ENCODE results near the gene IFI44.
A peak's percentile ranks its signal among the peaks of the same experiment; 100 is the strongest.

Gene IFI44

GRCh38 chr1:78702426-78702825 is 52.8 kb downstream of the IFI44 start (continued):
- TF ChIP-seq CREB5 (CRISPR knock-in tag; IDR thresholded peaks at IDR 0.05; ENCODE audit: low read depth) = no peak

DNA sequence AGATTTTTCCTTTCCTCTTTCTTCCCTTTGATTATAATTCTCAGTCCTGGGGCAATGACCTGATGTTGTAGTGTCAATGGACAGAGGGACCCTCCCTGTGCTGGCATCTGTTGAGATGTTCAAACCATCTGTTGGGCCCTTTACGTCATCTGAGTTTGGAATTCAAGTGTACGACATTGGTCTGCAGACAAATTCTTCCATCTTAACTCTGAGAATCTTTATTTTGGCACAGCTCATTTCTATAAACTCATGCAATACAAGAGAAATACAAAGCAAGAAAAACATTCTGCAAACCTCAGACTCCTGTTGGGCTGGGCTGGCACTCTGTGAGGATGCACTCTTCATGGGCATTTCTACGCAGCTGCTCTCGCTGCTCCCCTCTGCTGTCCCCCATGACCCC is 54.2 kb downstream of the IFI44 start:
- TF ChIP-seq, protein P1, sequence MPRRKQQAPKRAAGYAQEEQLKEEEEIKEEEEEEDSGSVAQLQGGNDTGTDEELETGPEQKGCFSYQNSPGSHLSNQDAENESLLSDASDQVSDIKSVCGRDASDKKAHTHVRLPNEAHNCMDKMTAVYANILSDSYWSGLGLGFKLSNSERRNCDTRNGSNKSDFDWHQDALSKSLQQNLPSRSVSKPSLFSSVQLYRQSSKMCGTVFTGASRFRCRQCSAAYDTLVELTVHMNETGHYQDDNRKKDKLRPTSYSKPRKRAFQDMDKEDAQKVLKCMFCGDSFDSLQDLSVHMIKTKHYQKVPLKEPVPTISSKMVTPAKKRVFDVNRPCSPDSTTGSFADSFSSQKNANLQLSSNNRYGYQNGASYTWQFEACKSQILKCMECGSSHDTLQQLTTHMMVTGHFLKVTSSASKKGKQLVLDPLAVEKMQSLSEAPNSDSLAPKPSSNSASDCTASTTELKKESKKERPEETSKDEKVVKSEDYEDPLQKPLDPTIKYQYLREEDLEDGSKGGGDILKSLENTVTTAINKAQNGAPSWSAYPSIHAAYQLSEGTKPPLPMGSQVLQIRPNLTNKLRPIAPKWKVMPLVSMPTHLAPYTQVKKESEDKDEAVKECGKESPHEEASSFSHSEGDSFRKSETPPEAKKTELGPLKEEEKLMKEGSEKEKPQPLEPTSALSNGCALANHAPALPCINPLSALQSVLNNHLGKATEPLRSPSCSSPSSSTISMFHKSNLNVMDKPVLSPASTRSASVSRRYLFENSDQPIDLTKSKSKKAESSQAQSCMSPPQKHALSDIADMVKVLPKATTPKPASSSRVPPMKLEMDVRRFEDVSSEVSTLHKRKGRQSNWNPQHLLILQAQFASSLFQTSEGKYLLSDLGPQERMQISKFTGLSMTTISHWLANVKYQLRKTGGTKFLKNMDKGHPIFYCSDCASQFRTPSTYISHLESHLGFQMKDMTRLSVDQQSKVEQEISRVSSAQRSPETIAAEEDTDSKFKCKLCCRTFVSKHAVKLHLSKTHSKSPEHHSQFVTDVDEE (CRISPR knock-in tag; IDR thresholded peaks at IDR 0.05) = no peak
- no peak for TF ChIP-seq ISL1 (CRISPR knock-in tag; IDR thresholded peaks at IDR 0.05)
- no peak for TF ChIP-seq ZNF8 (CRISPR knock-in tag; IDR thresholded peaks at IDR 0.05)
- TF ChIP-seq RARB (CRISPR knock-in tag; IDR thresholded peaks at IDR 0.05) = no peak
- TF ChIP-seq CSDC2 (CRISPR knock-in tag; IDR thresholded peaks at IDR 0.05) = no peak
- no peak for TF ChIP-seq CREB5 (CRISPR knock-in tag; IDR thresholded peaks at IDR 0.05; ENCODE audit: low read depth)
- TF ChIP-seq GLIS3 (CRISPR knock-in tag; IDR thresholded peaks at IDR 0.05) = no peak
- no peak for TF ChIP-seq TOX (CRISPR knock-in tag; IDR thresholded peaks at IDR 0.05; ENCODE audit: borderline replicate concordance)
- no peak for TF ChIP-seq ZNF565 (CRISPR knock-in tag; conservative IDR thresholded peaks at IDR 0.05; ENCODE audit: low read depth)
- TF ChIP-seq PPARA (CRISPR knock-in tag; IDR thresholded peaks at IDR 0.05; ENCODE audit: borderline replicate concordance) = no peak
- no peak for TF ChIP-seq BACH2 (CRISPR knock-in tag; IDR thresholded peaks at IDR 0.05; ENCODE audit: borderline replicate concordance)
- no peak for TF ChIP-seq ARNTL (CRISPR knock-in tag; IDR thresholded peaks at IDR 0.05; ENCODE audit: borderline replicate concordance, low read depth)
- TF ChIP-seq TCF4 (CRISPR knock-in tag; IDR thresholded peaks at IDR 0.05; ENCODE audit: borderline replicate concordance) = no peak
- TF ChIP-seq ZFP3 (CRISPR knock-in tag; IDR thresholded peaks at IDR 0.05) = no peak
- no peak for TF ChIP-seq ZNF70 (CRISPR knock-in tag; IDR thresholded peaks at IDR 0.05)
- no peak for TF ChIP-seq ZC3H10 (CRISPR knock-in tag; IDR thresholded peaks at IDR 0.05)
- TF ChIP-seq ESRRG (CRISPR knock-in tag; IDR thresholded peaks at IDR 0.05) = no peak
- TF ChIP-seq, protein P2, sequence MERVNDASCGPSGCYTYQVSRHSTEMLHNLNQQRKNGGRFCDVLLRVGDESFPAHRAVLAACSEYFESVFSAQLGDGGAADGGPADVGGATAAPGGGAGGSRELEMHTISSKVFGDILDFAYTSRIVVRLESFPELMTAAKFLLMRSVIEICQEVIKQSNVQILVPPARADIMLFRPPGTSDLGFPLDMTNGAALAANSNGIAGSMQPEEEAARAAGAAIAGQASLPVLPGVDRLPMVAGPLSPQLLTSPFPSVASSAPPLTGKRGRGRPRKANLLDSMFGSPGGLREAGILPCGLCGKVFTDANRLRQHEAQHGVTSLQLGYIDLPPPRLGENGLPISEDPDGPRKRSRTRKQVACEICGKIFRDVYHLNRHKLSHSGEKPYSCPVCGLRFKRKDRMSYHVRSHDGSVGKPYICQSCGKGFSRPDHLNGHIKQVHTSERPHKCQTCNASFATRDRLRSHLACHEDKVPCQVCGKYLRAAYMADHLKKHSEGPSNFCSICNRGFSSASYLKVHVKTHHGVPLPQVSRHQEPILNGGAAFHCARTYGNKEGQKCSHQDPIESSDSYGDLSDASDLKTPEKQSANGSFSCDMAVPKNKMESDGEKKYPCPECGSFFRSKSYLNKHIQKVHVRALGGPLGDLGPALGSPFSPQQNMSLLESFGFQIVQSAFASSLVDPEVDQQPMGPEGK (CRISPR knock-in tag; IDR thresholded peaks at IDR 0.05; ENCODE audit: borderline replicate concordance) = no peak
- TF ChIP-seq SNAI2 (CRISPR knock-in tag; IDR thresholded peaks at IDR 0.05) = no peak
- no peak for ATAC-seq

GRCh38 chr1:78712467-78713051 is 62.9 kb downstream of the IFI44 start:
- ATAC-seq = peak; percentile 30
- TF ChIP-seq OSR1 (CRISPR knock-in tag; IDR thresholded peaks at IDR 0.05) (no peak), CSDC2 (CRISPR knock-in tag; IDR thresholded peaks at IDR 0.05) (no peak), ZNF70 (CRISPR knock-in tag; IDR thresholded peaks at IDR 0.05) (no peak), CREB5 (CRISPR knock-in tag; IDR thresholded peaks at IDR 0.05; ENCODE audit: low read depth) (no peak), TOX (CRISPR knock-in tag; IDR thresholded peaks at IDR 0.05; ENCODE audit: borderline replicate concordance) (no peak), ZFP30 (CRISPR knock-in tag; IDR thresholded peaks at IDR 0.05) (no peak), SNAI2 (CRISPR knock-in tag; IDR thresholded peaks at IDR 0.05) (no peak), TCF4 (CRISPR knock-in tag; IDR thresholded peaks at IDR 0.05; ENCODE audit: borderline replicate concordance) (no peak), ARNTL (CRISPR knock-in tag; IDR thresholded peaks at IDR 0.05; ENCODE audit: borderline replicate concordance, low read depth) (no peak), CSRNP3 (CRISPR knock-in tag; IDR thresholded peaks at IDR 0.05) (no peak), PPARA (CRISPR knock-in tag; IDR thresholded peaks at IDR 0.05; ENCODE audit: borderline replicate concordance) (no peak), RARB (CRISPR knock-in tag; IDR thresholded peaks at IDR 0.05) (no peak)
- TF ChIP-seq, protein P3, sequence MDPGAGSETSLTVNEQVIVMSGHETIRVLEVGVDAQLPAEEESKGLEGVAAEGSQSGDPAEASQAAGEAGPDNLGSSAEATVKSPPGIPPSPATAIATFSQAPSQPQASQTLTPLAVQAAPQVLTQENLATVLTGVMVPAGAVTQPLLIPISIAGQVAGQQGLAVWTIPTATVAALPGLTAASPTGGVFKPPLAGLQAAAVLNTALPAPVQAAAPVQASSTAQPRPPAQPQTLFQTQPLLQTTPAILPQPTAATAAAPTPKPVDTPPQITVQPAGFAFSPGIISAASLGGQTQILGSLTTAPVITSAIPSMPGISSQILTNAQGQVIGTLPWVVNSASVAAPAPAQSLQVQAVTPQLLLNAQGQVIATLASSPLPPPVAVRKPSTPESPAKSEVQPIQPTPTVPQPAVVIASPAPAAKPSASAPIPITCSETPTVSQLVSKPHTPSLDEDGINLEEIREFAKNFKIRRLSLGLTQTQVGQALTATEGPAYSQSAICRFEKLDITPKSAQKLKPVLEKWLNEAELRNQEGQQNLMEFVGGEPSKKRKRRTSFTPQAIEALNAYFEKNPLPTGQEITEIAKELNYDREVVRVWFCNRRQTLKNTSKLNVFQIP (CRISPR knock-in tag; IDR thresholded peaks at IDR 0.05; ENCODE audit: borderline replicate concordance, low read depth) = no peak

Data from SK-N-SH treated with all-trans-retinoic acid at 6 μM for 48 hours (cell line).